B cell (primary cell): Measurements from ENCODE around the gene RHOBTB1. TPM values are rescaled to one million over a fixed set of nuclear protein-coding genes. Genes with fewer than 3 reads are reported as not detected.
"Not testable (repeated sequence)": the region's sequence is repeated elsewhere in the genome, so short reads cannot be mapped to it uniquely, and the experiment has no call there.

Source experiments
- ATAC-seq: fragments of 200-7000 bp; cut with Tn5 transposase; one replicate; pipeline ENCODE4 v1.10.0; 2021; ENCODE audit warnings: low read depth, mild to moderate bottlenecking, moderate number of reproducible peaks, moderate library complexity
- CTCF ChIA-PET: fragments of 350-600 bp; sonication (Branson Sonifier 250); formaldehyde crosslinking; loops from one replicate; lab custom pipeline; 2021; ENCODE audit warnings: antibody characterized with exemption, inconsistent platforms; lab: Charles Lee
- POLR2A ChIA-PET: fragments of 350-600 bp; sonication (Branson Sonifier 250); formaldehyde crosslinking; loops from one replicate; lab custom pipeline; 2021; ENCODE audit warnings: antibody characterized with exemption; lab: Charles Lee
- DNase-seq: peaks from one replicate; pipeline ENCODE4 v3.0.0; 2013
- H2AFZ ChIP-seq: 2 replicates; pipeline ENCODE4 v1.6.1; 2012; ENCODE audit warnings: mild to moderate bottlenecking, low read depth, low read length; ENCODE audit not compliant: insufficient read depth, poor library complexity, severe bottlenecking
- H3K27ac ChIP-seq, 2 donors: 1 replicate in 1 of 2; 2 replicates in 1 of 2; pipeline ENCODE4 v1.5.1; 2012 to 2013; ENCODE audit warnings: low read length in 2 of 2, mild to moderate bottlenecking in 2 of 2, moderate library complexity in 1 of 2
- H3K27me3 ChIP-seq, 4 experiments: fragments of 200-600 bp in 1 of 4; sonication (generic) in 1 of 4; replicated peaks in 1 of 4; 1 replicate in 2 of 4; 2 replicates in 2 of 4; pipeline versions ENCODE4 v1.6.1 to v1.7.0; 2013 to 2016; ENCODE audit warnings: low read length in 3 of 4, mild to moderate bottlenecking in 2 of 4, mixed read lengths in 1 of 4, moderate library complexity in 1 of 4; ENCODE audit not compliant: insufficient read depth in 4 of 4, control insufficient read depth in 3 of 4; ENCODE audit errors: control extremely low read depth in 1 of 4
- H3K36me3 ChIP-seq, 2 experiments: replicated peaks in 1 of 2; 1 replicate in 1 of 2; 2 replicates in 1 of 2; pipeline versions ENCODE4 v1.6.1 to v1.7.1; 2013; ENCODE audit warnings: low read length in 1 of 2; ENCODE audit not compliant: insufficient read depth in 2 of 2, control insufficient read depth in 1 of 2; ENCODE audit errors: control extremely low read depth in 1 of 2, extremely low read depth in 1 of 2
- H3K4me1 ChIP-seq, 2 donors: fragments of 200-600 bp in 1 of 2; sonication (generic) in 1 of 2; 1 replicate in 1 of 2; 2 replicates in 1 of 2; pipeline versions ENCODE4 v1.5.1 to v1.6.1; 2013 to 2017; ENCODE audit warnings: low read length in 2 of 2; ENCODE audit not compliant: control insufficient read depth in 2 of 2, insufficient read depth in 2 of 2
- H3K4me2 ChIP-seq: replicated peaks from 2 replicates; pipeline ENCODE3; 2012; ENCODE audit warnings: mild to moderate bottlenecking, low read depth, low read length; ENCODE audit not compliant: poor library complexity, severe bottlenecking
- H3K4me3 ChIP-seq, 5 experiments: fragments of 200-600 bp in 1 of 5; sonication (generic) in 1 of 5; 1 replicate in 3 of 5; 2 replicates in 2 of 5; pipeline versions ENCODE4 v1.5.1 to v1.7.0; 2011 to 2016; ENCODE audit warnings: low read length in 4 of 5, mild to moderate bottlenecking in 4 of 5, low read depth in 2 of 5, control low read depth in 1 of 5, moderate library complexity in 1 of 5; ENCODE audit not compliant: insufficient read depth in 1 of 5; ENCODE audit errors: control extremely low read depth in 1 of 5, extremely low read depth in 1 of 5
- H3K79me2 ChIP-seq: fragments of 200-600 bp; sonication (generic); one replicate; pipeline ENCODE4 v1.6.0; 2016; ENCODE audit warnings: low read length; ENCODE audit not compliant: control insufficient read depth, insufficient read depth
- H3K9ac ChIP-seq: fragments of 200-600 bp; sonication (generic); 2 replicates; pipeline ENCODE4 v1.6.1; 2017; ENCODE audit warnings: mild to moderate bottlenecking, low read length, moderate library complexity
- H3K9me3 ChIP-seq, 3 donors: one replicate each; pipeline versions ENCODE4 v1.6.1 to v1.7.1; 2013; ENCODE audit warnings: low read length in 2 of 3; ENCODE audit not compliant: control insufficient read depth in 2 of 3, insufficient read depth in 1 of 3; ENCODE audit errors: control extremely low read depth in 1 of 3
- H4K20me1 ChIP-seq: 2 replicates; pipeline ENCODE4 v1.6.0; 2012; ENCODE audit warnings: mild to moderate bottlenecking, low read length; ENCODE audit not compliant: insufficient read depth, control insufficient read depth, poor library complexity, severe bottlenecking
- H3K27ac Mint-ChIP-seq: one replicate; pipeline ENCODE4 v1.8.0; 2021; ENCODE audit warnings: mixed read lengths
- H3K27me3 Mint-ChIP-seq: one replicate; pipeline ENCODE4 v1.8.0; 2021; ENCODE audit warnings: mixed read lengths
- H3K4me1 Mint-ChIP-seq: one replicate; pipeline ENCODE4 v1.8.0; 2021; ENCODE audit warnings: mixed read lengths
- H3K4me3 Mint-ChIP-seq: one replicate; pipeline ENCODE4 v1.8.0; 2021; ENCODE audit warnings: mixed read lengths
- H3K9me3 Mint-ChIP-seq: one replicate; pipeline ENCODE4 v1.8.0; 2022; ENCODE audit warnings: mixed read lengths; ENCODE audit not compliant: insufficient read depth
- EZH2 ChIP-seq: IDR thresholded peaks from 2 replicates; pipeline ENCODE4 v1.6.1; 2012; ENCODE audit warnings: borderline replicate concordance, low read depth, mild to moderate bottlenecking, moderate library complexity, low read length; ENCODE audit not compliant: insufficient read depth, poor library complexity, severe bottlenecking
- WGBS: methylation state at CpG from one replicate; pipeline ENCODE4 v1.1.5; 2013; ENCODE audit warnings: missing lambda C conversion rate; ENCODE audit not compliant: insufficient coverage; 5-methylcytosine and 5-hydroxymethylcytosine counted together
- intact Hi-C: fragments of 100-400 bp; cut with micrococcal nuclease; formaldehyde crosslinking; loops from one replicate; pipeline ENCODE4 v1.10.0; 2022
- polyA plus RNA-seq: library from polyadenylated mRNA; depleted of rRNA; stranded (reverse); fragments of >200 nt; gene quantifications from 2 replicates; pipeline ENCODE4 v1.2.3, GENCODE V29; 2012
- total RNA-seq, 2 donors: library from RNA; stranded (reverse); fragments of 120-200 nt in 1 of 2; gene quantifications; 1 replicate in 1 of 2; 2 replicates in 1 of 2; pipeline versions ENCODE4 v1.2.3 to v1.2.4, GENCODE V29; 2013 to 2022
- TF ChIP-seq, protein P1 (sequence below): fragments of 200-600 bp; IDR thresholded peaks from one replicate; pipeline ENCODE4 v1.8.0; 2022; ENCODE audit warnings: antibody characterized with exemption, mild to moderate bottlenecking

RHOBTB1 gene
- total and polyA plus RNA-seq, 2 donors (not counting 1 experiment from before 2014, with no cell fraction given), result 0.07 to 0.60 TPM

DNA sequence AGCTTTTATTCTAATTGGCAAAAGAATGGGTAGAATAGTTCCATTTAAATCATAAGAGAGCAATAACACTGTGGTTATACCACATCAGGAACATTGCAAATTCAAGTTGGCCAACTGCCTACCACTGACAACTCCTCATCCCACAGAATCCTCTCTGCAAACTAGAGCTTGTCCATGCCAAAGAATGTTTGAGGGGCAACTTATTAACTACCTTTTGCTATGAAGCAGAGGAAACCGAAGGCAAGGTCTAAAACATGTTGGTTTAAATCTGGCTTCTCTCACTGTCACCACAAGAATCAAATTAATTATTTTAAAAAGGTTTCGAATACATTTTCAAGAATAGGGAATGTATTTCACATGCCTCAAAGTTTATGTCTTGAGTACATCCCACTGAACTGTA lies 36.0 kb downstream of the RHOBTB1 start:
- H3K4me3 ChIP-seq, result no peak overlapping the region
- peak overlapping the region; percentile 23 for H3K27ac Mint-ChIP-seq
- H4K20me1 ChIP-seq, result no peaks in the 10 kb centered on the region
- H3K27me3 Mint-ChIP-seq, result peaks cover 8% of the 10 kb centered on the region
- CTCF ChIA-PET, result no interaction called here
- no peak overlapping the region for H2AFZ ChIP-seq
- no peak overlapping the region for H3K9ac ChIP-seq
- TF ChIP-seq EZH2, result no peak
- TF ChIP-seq, protein P1, sequence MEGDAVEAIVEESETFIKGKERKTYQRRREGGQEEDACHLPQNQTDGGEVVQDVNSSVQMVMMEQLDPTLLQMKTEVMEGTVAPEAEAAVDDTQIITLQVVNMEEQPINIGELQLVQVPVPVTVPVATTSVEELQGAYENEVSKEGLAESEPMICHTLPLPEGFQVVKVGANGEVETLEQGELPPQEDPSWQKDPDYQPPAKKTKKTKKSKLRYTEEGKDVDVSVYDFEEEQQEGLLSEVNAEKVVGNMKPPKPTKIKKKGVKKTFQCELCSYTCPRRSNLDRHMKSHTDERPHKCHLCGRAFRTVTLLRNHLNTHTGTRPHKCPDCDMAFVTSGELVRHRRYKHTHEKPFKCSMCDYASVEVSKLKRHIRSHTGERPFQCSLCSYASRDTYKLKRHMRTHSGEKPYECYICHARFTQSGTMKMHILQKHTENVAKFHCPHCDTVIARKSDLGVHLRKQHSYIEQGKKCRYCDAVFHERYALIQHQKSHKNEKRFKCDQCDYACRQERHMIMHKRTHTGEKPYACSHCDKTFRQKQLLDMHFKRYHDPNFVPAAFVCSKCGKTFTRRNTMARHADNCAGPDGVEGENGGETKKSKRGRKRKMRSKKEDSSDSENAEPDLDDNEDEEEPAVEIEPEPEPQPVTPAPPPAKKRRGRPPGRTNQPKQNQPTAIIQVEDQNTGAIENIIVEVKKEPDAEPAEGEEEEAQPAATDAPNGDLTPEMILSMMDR, result no peak
- peaks cover 12% of the 10 kb centered on the region for H3K4me1 Mint-ChIP-seq
- H3K36me3 ChIP-seq, result no peaks in the 10 kb centered on the region
- H3K27me3 ChIP-seq, result no peaks in the 10 kb centered on the region
- H3K9me3 ChIP-seq, result peaks cover 0 to 7% (median 0%) of the 10 kb centered on the region in 3 donors
- no peak overlapping the region for H3K4me2 ChIP-seq
- peaks cover 14% of the 10 kb centered on the region in 2 donors for H3K4me1 ChIP-seq
- ATAC-seq (no peak), DNase-seq (no peak)
- no CpG with 5 or more reads among the region's 2 CpGs for WGBS
- H3K4me3 Mint-ChIP-seq, result no peak overlapping the region
- no peaks in the 10 kb centered on the region for H3K79me2 ChIP-seq
- intact Hi-C loops, result no loop called here
- no peak overlapping the region for H3K27ac ChIP-seq
- H3K9me3 Mint-ChIP-seq, result peaks cover 2% of the 10 kb centered on the region
- POLR2A ChIA-PET, result no interaction called here

DNA sequence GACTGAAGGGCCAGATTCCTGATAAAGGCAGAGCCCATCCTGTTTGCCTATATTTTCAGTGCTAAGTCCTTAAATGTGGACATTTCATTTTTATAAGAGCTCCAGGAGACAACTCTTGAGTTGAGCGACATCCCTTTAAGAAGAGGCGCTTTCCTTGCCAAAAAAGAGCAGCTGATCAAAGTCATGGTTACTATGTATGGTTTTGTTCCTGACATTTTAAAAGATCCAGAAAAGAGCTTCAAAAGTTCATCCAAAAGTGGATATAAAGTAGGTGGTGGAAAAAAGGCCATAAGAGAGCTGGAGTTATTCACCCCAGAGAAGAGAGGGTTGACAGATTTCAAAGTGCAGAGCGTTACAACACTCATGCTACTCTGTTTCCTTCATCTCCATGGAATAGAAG lies 36.7 kb downstream of the RHOBTB1 start:
- no peak overlapping the region for H3K4me3 ChIP-seq
- Mint-ChIP-seq H3K27ac (no peak overlapping the region), H3K4me3 (no peak overlapping the region), H3K9me3 (peaks cover 2% of the 10 kb centered on the region), H3K4me1 (peaks cover 12% of the 10 kb centered on the region), H3K27me3 (peaks cover 8% of the 10 kb centered on the region)
- POLR2A ChIA-PET, result no interaction called here
- no peaks in the 10 kb centered on the region for H3K27me3 ChIP-seq
- no peak overlapping the region for H2AFZ ChIP-seq
- intact Hi-C loops, result no loop called here
- H3K79me2 ChIP-seq, result no peaks in the 10 kb centered on the region
- DNase-seq, result no peak
- no peak overlapping the region for H3K4me2 ChIP-seq
- H4K20me1 ChIP-seq, result no peaks in the 10 kb centered on the region
- CTCF ChIA-PET, result no interaction called here
- WGBS, result no CpG with 5 or more reads among the region's 3 CpGs
- H3K27ac ChIP-seq, result no peak overlapping the region
- TF ChIP-seq, protein P1, result no peak
- no peak for TF ChIP-seq EZH2
- no peak for ATAC-seq
- H3K9me3 ChIP-seq, result peaks cover 0 to 7% (median 0%) of the 10 kb centered on the region in 3 donors
- H3K9ac ChIP-seq, result no peak overlapping the region
- H3K36me3 ChIP-seq, result no peaks in the 10 kb centered on the region
- H3K4me1 ChIP-seq, result peaks cover 14% of the 10 kb centered on the region in 2 donors

GRCh38 chr10:60906825-60907224 lies 37.2 kb downstream of the RHOBTB1 start:
- H3K4me3 Mint-ChIP-seq, DNase-seq, H3K36me3 ChIP-seq, POLR2A ChIA-PET, H3K27me3 ChIP-seq, CTCF ChIA-PET, ATAC-seq, H3K4me3 ChIP-seq, intact Hi-C loops, H3K79me2 ChIP-seq, H3K4me2 ChIP-seq, H3K9me3 ChIP-seq, H3K27ac Mint-ChIP-seq, H4K20me1 ChIP-seq, H2AFZ ChIP-seq, H3K9ac ChIP-seq, H3K27me3 Mint-ChIP-seq, H3K27ac ChIP-seq, H3K9me3 Mint-ChIP-seq: not testable (repeated sequence)
- peaks cover 12% of the 10 kb centered on the region for H3K4me1 Mint-ChIP-seq
- 84% methylated on average over 6 of the region's 6 CpGs for WGBS
- peaks cover 14% of the 10 kb centered on the region in 2 donors for H3K4me1 ChIP-seq
